ENCODE results near the gene KIF25.
"Not testable (repeated sequence)": the region's sequence is repeated elsewhere in the genome, so short reads cannot be mapped to it uniquely, and the experiment has no call there.

KIF25 gene

GRCh38 chr6:167975458-167975857, 22.0 kb upstream of the KIF25 start:
- DNase-seq (ENCODE audit: low read depth in 2 of 2) = no peak

- DNase-seq (ENCODE audit: low read depth in 2 of 2) = not testable (repeated sequence)
Observed at GRCh38 chr6:167976116-167976657, 21.3 kb upstream of the KIF25 start.

- no peak for DNase-seq (ENCODE audit: low read depth in 2 of 2)
Observed at GRCh38 chr6:167976708-167977107, 20.8 kb upstream of the KIF25 start.

GRCh38 chr6:167977717-167978467, 19.6 kb upstream of the KIF25 start:
- DNase-seq (ENCODE audit: low read depth in 2 of 2) = no peak

- no peak for DNase-seq (ENCODE audit: low read depth in 2 of 2)
Observed at GRCh38 chr6:167978607-167979006, 18.9 kb upstream of the KIF25 start.

- no peak for DNase-seq (ENCODE audit: low read depth in 2 of 2)
Observed at GRCh38 chr6:167979436-167980139, 17.9 kb upstream of the KIF25 start.

- DNase-seq (ENCODE audit: low read depth in 2 of 2) = no peak
Observed at GRCh38 chr6:167980911-167981580, 16.4 kb upstream of the KIF25 start.

GRCh38 chr6:167981916-167982462, 15.5 kb upstream of the KIF25 start:
- no peak for DNase-seq (ENCODE audit: low read depth in 2 of 2)

GRCh38 chr6:167984144-167984719, 13.2 kb upstream of the KIF25 start:
- DNase-seq (ENCODE audit: low read depth in 2 of 2) = no peak

GRCh38 chr6:167984876-167985604, 12.4 kb upstream of the KIF25 start:
- DNase-seq (ENCODE audit: low read depth in 2 of 2) = no peak

- no peak for DNase-seq (ENCODE audit: low read depth in 2 of 2)
Observed at GRCh38 chr6:167985911-167986595, 11.4 kb upstream of the KIF25 start.

GRCh38 chr6:167987396-167988153, 9.9 kb upstream of the KIF25 start:
- no peak for DNase-seq (ENCODE audit: low read depth in 2 of 2)

GRCh38 chr6:167988154-167988495, 9.3 kb upstream of the KIF25 start:
- no peak for DNase-seq (ENCODE audit: low read depth in 2 of 2)

GRCh38 chr6:167988945-167989841, 8.3 kb upstream of the KIF25 start:
- DNase-seq (ENCODE audit: low read depth in 2 of 2) = no peak

- no peak for DNase-seq (ENCODE audit: low read depth in 2 of 2)
Observed at GRCh38 chr6:167990016-167990945, 7.2 kb upstream of the KIF25 start.

GRCh38 chr6:167993169-167993568, 4.3 kb upstream of the KIF25 start:
- no peak for DNase-seq (ENCODE audit: low read depth in 2 of 2)

GRCh38 chr6:167993831-167994230, 3.6 kb upstream of the KIF25 start:
- DNase-seq (ENCODE audit: low read depth in 2 of 2) = no peak

GRCh38 chr6:167995302-167995701, 2.2 kb upstream of the KIF25 start:
- no peak for DNase-seq (ENCODE audit: low read depth in 2 of 2)
